Activated CD8-positive, alpha-beta memory T cell treated with anti-CD3 and anti-CD28 coated beads, Interleukin-2, amount 50 U/mL, for 24 hours (primary cell): ENCODE data around the gene MAL.
A peak's percentile ranks its signal among the peaks of the same experiment; 100 is the strongest.

Experiments used
- DNase-seq: peaks from one replicate; pipeline ENCODE4 v3.0.0-alpha.2; 2020; ENCODE audit errors: extremely low read depth

MAL gene

DNA sequence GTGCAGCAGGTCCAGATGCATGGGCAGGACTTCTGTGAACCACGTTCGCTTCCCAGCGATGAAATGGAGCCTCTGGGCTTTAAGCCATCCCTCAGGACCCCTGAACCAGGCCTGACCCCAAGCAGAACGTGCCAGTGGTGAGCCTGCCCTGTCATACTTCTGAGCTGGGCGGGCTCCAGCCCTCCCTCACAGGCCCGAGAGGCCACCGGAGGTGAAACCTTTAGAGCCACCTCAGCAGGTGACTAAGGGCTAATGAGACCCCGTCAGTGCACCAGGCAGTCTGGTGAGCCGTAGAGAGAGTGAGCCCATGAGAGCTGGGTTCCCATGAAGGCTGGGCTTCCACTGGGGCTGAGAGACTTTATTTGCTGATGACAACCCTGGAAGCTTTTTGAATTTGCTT, 8.9 kb upstream of the MAL start:
- DNase-seq, result no peak

DNA sequence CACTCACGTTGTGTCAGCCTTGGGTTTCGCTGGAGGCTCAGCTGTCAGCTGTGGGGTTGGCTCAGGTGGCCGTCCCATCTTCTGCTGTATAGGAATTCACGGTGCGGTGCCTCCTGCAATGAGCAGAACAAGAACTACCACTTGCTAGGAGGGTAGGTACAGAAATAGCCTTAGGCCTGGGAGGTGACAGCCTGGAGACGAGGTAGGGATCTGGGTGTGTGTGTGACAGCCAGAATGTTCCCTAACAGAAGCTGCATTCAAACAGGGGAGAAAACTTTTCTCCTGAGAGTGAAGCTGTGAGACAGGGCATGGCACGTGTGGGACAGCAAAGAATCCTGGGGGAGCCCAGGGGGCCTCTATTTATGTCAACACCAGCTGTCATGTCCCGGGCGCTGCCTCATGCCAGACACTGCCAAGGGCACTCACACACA, 8.4 kb upstream of the MAL start:
- no peak for DNase-seq

DNA sequence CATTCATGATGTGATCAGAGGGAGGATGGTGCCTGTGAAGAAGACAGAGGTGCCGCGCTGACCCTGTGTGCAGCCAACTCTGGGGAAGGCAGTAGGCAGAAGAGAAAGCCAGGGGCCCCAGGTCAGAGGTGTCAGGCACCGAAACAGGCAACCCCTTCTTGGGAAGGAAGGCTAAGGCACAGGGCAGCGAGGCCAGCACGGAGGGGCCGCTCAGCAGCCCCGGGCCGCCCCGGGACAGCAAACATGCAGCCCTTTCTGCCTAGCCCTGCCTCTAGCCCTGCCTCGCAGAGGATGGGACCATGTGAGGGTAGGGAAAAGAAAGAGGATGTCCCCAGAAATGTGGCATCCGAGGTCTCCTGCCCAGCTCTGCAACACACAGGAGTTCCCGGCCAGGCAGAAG, 7.7 kb upstream of the MAL start:
- DNase-seq, result no peak

DNA sequence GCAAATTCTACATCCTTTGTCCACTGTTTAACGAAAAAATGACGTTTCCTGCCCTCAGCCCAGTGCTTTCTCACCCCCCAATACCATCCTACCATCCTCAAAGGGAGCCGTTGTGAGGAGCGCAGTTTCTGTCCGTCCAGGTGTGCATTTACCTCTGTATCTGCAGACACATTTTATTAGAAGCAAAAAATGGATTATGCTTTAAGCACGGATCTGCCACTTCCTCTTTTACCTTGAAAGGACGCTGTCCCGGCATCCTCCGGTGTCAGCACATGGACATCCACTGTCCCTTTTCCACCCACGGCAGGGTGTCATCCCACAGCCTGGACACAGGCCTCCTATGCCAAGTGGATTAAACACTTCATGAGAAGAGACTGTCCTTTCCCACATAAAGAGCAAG, 7.2 kb upstream of the MAL start:
- DNase-seq, result no peak

DNA sequence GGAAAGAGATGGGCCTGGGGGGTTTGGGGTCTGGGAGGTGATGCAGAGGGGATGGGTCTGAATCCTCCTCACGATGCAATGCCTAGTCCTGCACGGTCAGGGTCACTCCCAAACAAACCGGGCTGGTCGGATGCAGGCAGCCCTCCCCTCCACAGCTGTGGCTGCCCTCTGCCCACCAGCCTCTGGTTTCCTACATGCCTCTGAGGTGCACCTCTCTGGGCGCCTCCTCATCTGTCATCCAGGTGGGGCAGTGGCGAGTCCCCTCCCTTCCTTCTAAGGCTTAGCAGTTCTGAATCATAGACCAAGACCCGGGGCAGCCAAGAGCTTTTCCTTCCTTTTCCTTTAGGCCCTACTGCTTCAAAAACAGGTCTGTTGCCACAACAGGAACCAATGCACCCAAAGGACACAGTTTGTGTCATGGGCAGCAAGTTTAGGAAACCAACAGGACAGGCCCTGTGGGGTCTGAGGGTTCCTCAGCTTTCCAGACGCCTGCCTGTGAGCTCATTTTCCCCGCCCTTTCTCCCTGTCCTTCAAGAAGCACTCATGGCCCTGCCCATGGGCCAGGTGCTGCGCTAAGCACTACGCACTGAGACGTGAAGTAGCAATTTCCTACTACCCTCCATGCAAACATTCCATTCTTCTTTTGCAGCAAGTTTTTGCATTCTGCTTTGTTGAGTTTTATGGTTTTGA, 6.5 kb upstream of the MAL start:
- DNase-seq, result no peak

DNA sequence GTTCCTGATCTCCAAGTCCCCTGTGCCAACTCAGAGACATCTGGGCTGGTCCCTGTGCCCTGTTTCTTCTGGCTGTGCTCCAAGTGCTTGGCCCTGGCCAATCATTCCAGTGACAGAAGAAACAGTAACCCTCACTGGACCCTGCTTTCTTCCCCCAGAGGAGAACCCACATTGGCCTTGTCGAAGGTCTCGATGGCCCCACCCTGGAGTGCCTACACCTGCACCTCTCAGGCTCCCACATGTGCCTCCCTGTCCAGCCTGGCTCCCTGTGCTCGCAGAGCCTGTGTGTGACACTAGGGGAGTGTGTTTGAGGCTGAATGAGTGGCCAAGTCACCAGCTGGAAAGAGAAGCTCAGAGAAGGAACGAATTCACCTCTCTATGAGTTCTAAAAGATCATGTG, 5.9 kb upstream of the MAL start:
- no peak for DNase-seq

DNA sequence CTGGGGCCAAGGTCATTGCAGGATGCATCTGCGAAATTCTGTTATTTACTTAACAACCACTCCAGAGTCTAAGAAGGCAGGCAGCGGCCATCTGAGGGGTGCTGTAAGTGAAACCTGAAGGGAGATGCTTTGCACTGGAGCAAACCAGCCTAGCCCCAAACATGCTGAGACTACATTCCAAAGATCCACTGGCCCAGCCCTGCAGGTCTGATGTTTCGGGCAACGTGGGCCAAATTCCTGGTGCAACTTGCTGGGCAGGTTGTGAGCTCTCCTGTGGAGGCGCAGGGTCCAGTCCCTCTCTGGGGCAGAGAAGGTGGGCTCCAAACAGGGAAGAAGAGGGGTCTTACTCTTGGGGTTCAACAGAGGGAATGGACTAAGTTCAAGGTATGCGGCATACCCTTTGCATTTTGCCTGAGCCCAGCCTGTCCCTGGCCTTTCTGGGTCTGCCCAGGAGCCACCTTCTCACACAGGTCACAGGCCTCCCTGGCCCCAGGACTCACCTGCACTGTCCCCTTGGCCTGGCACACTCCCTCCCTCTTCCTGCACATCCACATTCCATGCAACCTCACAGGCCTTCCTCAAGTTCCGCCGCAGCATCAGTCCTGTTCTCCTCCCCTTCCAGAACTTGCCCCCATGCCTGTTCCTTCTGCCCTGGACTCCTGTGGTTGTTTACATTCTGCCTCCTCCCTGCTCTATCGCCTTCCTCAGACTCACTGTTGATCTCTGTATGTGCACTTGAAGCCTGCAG, 5.1 kb upstream of the MAL start:
- no peak for DNase-seq

DNA sequence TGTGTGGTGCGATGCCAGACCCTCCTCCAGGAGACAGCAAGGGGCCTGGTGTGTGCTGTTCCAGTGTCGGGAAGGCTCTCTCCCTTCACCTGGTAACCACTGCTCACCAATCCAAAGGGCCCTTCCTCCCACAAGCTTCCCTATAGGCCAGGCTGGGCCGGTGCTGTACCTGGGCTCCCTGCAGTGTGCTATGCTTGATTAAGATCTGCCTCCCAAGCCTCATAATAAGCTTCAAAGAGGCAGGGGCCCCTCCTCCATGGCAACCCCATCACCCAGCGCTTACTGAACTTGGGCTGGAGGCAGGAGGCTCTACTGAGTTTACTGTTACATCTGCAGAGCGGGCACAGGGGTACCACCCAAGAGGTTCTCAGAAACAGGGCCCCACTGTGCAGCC, 4.5 kb upstream of the MAL start:
- no peak for DNase-seq

DNA sequence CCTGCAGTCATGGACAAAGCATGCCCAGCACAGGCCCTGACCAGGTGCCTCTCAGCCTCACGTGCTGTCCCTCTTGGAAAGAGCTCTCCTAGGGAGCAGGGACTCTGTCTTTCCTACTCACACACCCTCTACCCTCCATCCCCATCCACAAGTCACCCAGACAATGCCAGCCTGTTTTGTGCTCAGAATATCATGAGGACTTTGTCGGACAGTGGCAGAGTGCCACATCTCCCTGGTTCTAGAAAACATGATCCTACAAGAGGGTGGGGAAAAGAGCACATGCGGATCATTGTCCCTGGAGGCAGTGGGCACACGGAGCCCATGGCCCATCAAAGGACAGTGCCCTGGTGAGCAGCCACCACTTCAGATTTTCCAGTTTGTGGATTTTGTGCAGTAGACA, 3.7 kb upstream of the MAL start:
- no peak for DNase-seq

DNA sequence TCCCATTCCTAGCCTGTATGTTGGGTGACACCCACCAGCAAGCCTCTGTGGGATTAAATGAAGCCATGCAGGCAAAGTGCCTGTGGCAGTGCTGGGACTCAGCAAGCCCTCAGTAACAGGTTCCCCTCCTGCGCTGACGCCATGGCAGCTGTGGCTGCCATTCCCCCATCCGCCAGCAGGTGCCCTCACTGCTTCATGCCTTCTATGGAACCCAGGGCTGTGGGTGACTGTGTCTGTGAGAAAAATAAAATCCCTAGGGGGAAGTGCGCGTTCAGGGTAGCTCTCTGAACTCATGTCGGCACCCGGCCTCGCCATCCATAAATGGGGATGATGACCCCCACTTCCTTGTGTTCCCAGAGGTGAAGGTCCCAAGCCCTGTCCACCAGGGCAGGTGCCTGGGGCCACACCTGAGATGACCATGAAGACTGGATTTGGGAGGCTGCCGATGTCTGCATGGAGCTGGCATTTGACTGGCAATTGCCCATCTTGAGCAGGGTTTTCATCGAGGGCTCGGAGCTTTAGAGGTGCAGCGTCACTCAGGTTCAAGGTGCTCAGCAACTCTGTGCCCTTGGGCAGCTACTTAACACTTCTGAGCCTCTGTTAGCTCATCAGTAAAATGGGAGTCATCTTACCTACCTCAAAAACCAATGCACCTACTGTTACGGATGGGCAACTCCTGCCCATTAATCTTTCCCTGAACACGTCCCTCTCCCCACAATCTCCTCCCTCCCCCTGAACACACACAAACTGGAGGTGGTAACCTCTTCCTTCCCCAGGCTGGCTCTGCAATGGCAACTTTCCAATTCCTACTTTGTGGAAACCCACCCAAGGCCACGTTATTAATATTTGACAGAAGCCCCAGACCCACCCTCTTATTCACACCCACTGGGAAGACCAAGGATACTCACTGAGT, 2.9 kb upstream of the MAL start:
- peak; percentile 61 for DNase-seq

DNA sequence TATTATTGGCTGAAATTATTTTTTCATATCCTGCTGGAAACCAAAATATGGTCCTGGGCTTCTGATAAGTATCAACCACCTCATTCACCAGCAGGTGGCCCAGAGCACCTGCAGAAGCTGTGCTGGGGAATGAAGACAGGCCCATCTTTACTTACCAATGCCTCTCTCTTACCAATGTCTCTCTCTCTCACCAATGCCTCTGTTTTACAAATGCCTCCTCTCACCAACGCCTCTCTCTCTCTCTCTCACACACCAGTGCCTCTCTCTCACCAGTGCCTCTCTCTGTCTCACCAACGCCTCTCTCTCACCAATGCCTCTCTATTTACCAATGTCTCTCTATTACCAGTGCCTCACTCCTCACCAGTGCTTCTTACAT, 2.3 kb upstream of the MAL start:
- no peak for DNase-seq

DNA sequence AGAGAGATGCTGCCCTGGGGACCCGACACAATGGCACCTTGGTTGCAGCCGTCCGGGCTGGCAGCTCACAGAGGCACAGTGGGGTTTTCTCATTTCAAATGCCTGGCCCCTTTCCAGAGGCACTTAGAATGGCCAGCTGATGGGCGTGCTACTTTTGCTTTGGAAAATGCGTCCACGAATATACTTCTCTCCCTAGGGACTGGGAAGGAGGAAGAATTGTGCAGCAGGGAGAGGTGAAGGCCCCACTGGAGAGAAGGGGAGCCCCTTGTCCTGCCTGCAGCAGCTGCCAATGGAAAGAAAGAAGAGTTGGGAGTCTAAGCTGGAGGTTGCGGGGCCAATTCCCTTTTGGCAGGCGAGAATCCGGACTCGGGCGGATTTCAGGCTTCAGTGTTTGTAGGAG, 1.1 kb upstream of the MAL start:
- no peak for DNase-seq

DNA sequence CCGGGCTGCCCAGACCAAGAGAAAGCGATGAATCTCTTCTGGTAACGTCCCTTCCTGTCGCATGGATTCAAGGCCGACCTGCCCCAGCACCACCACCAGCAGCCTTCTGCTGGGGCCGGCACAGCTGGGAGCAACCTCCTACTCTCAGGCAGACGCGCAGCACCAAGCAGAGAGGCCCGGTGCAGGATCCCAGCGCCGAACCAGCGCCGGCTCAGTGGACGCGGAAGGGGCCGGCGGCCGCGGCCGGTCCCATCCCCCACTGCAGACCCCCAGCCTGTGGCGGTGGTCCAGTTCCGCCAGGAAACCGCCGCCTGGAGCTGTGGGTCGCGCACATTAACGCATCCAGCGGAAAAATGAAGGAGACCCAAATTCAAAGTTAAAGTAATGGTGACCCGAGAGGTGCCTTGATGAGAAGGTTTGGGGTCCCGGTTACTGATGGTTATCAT, 525 bp upstream of the MAL start:
- DNase-seq, result no peak

DNA sequence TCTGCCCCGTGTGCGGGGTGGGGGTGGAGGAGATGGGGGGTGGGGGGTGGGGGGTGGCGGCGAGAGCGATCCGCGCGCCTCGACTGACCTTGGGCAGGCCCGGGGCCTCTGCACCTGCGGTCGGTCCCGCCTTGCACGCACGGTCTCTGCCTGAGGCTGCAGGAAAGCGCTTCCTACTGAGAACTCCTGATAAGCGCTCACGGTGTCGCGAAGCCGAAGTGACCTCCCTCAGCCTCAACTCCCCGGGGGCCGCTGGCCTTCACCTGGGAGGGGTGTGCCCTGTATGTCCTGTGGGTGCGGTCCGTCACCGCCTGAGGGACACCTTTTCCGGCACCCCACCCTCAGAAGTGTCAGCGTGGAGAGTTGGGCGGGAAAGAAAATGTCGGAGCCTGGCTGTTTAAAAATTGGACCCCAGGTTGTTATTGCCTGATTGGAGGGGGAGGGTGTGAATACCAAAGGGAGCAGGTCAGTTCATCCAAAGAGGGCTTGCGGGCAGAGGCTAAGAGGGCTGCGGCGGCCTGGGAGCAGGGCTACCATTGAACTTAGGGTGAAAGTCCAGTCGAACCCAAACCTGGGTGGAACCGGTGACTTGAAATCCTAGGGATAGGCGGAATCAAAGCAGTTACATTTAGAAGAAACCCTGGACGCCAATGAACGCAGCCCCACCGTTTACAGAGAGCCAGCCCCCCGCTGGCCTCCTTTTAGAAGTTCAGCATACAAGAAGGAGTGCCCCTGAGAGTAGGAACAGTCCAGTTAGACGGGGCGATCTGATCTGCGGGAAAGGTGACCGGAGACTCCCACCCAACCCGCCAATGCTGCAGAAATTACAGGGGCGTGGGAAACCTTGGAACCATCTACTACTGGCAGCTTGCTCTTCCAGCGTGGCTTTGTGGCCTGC, 1.2 kb downstream of the MAL start:
- DNase-seq, result no peak

DNA sequence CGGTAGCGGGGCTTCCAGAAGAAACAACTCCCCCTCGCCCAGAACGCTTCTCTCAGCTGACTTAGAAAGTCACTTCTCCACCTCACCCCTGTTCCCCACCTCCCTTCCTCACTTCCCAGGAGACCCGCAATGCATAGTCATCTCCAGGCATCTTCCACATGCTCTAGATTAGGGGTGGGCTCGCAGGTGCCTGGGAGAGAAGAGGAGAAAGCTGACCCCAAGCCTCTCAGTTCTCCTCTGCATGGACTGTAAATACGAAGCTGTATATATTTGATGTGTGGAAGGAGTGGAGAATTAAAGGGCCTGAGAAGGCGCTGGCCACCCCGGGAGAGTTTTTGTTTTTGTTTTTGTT, 1.8 kb downstream of the MAL start:
- DNase-seq, result no peak

DNA sequence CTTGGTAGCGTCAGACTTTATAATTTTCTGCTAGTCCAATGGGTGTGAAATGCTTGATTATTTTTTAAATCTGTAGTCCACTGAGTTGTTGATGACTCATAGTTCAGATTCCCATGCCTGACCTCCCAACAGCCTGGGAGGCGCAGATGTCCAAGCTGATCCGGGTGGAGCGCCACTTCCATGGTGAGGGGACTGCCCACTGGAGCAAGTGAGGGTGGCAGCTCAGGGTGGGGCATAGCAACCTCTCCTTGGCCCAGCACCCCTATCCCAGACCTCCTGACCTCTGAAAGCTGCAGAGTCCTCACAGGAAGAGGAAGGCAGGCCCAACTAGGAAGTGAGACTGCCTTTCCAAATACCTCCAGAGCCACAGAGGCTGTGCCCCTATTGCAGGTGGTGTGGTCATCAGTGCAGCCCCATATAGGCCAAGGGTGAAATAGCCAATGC, 4.4 kb downstream of the MAL start:
- DNase-seq, result no peak

DNA sequence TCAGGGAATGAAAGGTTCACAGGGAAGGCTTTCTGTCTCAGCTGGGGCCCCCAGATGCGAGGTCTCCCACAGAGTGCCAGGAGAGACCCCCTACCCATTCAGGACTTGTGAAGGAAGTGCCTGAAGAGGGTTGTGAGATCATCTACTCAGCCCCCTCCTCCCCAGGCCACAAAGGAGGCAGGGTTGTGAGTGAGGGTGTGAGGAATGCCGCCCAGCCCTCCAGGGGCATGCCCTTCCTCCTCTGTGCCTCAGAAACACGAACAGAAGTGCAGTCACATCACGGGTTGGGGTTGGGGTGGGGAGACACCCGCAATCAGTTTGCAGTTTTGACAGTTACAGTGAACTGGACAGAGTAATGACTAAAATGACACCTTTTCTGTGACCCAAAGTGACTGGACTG, 5.0 kb downstream of the MAL start:
- DNase-seq, result no peak

DNA sequence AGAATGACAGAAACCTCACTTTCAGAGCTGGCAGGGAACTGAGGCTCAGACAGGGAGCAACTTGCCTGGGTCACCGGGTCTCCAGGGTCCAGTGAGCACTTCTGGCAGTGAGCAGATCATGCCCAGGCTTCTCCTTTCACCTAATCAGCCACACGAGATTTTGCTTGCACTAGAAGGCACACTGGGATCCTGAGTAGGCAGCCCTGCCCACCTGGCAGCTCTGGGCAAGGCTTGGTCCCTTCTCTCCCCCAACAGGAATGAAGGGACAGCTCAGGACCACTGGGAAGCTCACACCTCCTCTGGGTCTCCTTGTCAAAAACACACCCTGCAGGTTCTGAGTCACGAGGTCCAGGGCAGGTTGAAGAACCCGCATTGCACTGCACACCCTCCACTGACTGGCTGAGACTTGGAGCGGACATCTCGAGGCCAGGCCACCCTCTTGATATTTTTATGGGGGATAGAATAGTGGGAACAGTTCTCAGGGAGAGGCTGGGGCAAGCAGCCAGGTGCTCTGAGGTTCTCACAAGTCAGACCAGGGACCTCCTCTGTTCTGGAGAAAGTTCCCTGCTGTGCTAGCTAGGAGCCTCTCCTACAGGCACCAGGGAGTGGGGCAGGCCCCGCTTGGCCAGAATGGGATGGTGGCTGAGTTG, 5.7 kb downstream of the MAL start:
- DNase-seq, result no peak

DNA sequence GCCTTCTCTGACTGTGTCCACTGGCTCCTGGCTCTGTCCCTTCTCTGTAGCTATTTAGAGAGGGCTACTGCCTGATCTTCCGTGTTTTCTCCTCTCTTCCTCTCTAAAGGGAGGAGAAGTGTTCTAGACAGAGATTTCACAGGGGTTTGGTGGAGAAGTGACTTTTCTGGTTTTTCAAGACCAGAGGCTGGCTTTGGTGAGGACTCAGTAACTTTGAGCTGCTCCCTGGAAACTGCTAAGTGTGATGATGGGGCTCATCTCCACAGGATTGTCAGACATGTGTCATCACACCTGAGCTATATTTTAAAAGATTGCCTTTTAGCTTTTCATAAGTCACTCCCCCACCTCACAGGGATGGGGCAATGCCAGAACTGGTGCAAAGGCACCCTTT, 6.2 kb downstream of the MAL start:
- no peak for DNase-seq

DNA sequence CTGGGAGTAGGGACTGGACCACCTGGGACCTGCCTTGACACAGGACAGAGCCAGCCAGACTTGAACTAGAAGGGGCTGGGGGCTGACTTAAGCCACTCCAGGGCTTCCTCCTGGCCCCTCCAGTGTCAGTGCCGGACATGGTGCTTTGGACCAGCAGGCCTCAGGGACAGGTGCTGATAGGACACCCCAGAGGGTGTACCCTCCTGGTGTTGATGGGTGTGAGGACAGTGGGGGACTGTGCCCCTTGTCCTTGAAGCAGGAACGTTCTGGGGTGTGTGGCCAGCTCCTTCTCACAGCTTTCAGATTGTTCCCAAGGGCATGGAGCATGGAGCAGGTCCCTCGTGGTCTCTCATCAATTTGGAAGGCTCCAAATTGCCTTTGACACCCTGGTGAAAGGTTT, 6.8 kb downstream of the MAL start:
- DNase-seq, result no peak
